ENCODE data around the gene CCDC175.

DNA sequence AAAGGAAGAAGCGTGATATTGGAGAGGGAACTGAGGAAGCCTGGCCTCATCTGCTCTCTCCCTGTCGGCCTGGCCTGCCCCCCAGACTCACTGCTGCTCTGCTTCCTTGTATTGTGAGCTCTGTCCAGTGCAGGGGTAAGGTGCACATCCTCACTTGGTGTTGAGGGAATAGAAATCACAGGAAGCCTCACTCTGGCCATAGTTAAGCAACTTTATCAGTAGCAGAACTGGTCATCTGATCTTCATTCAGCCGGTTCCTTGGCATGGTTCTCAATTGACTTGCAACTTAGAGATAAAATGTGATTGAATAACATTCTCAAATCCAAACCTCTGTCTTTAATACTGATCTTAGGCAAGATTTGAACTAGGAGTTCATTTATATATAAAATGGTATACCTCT is 11.5 kb upstream of the CCDC175 start:
- TF ChIP-seq TAF1 (IDR thresholded peaks at IDR 0.05; ENCODE audit: low read depth, low read length) = no peak
- no peak for TF ChIP-seq POLR2AphosphoS5 (IDR thresholded peaks at IDR 0.05; ENCODE audit: low read depth, low read length)
- no peak for TF ChIP-seq POLR2A (IDR thresholded peaks at IDR 0.05; ENCODE audit: low read depth, low read length)
- TF ChIP-seq SPI1 (IDR thresholded peaks at IDR 0.05; ENCODE audit: low read depth, low read length) = no peak
- no peak for TF ChIP-seq POU2F2 (IDR thresholded peaks at IDR 0.05; ENCODE audit: low read depth, low read length)

Measured in GM12891 (cell line).